Breast epithelium (tissue), 4 donors: ENCODE data around the gene CADPS. TPM values are rescaled to one million over a fixed set of nuclear protein-coding genes. Genes with fewer than 3 reads are reported as not detected.

Source experiments
- DNase-seq, 2 donors: peaks; one replicate each; pipeline ENCODE4 v3.0.0-alpha.2; 2019; ENCODE audit warnings: low spot score in 2 of 2
- H3K27ac ChIP-seq, 2 donors: fragments of 200-600 bp; sonication (generic) in 1 of 2; one replicate each; pipeline ENCODE4 v1.5.1; 2016 to 2019; ENCODE audit warnings: mild to moderate bottlenecking in 1 of 2
- H3K27me3 ChIP-seq, 2 donors: fragments of 200-600 bp; sonication (generic) in 1 of 2; one replicate each; pipeline versions ENCODE4 v1.5.1 to v1.6.0; 2017 to 2019; ENCODE audit warnings: control low read depth in 1 of 2, mild to moderate bottlenecking in 1 of 2
- H3K36me3 ChIP-seq: fragments of 200-600 bp; one replicate; pipeline ENCODE4 v1.5.1; 2019
- H3K4me1 ChIP-seq, 2 donors: fragments of 200-600 bp; sonication (generic); one replicate each; pipeline ENCODE4 v1.5.1; 2016 to 2019; ENCODE audit warnings: control low read depth in 1 of 2
- H3K4me3 ChIP-seq, 3 donors: fragments of 200-600 bp; sonication (generic); 1 replicate in 2 of 3; 2 replicates in 1 of 3; pipeline ENCODE4 v1.5.1; 2016 to 2019; ENCODE audit warnings: mild to moderate bottlenecking in 3 of 3, moderate library complexity in 2 of 3
- H3K9me3 ChIP-seq, 2 donors: fragments of 200-600 bp; sonication (generic) in 1 of 2; one replicate each; pipeline ENCODE4 v1.5.1; 2016 to 2019; ENCODE audit warnings: control low read depth in 1 of 2
- POLR2A ChIP-seq: fragments of 450-650 bp; IDR thresholded peaks from one replicate; pipeline ENCODE4 v1.6.1; 2016; ENCODE audit warnings: antibody characterized with exemption, mild to moderate bottlenecking, moderate library complexity
- POLR2AphosphoS5 ChIP-seq, 3 donors: sonication (generic); formaldehyde crosslinking; IDR thresholded peaks; one replicate each; pipeline ENCODE4 v1.6.1; 2017; ENCODE audit warnings: antibody characterized with exemption in 3 of 3
- intact Hi-C: fragments of 100-400 bp; cut with DNase I; formaldehyde crosslinking; loops from one replicate; pipeline ENCODE4 v1.15.1; 2023; ENCODE audit warnings: low total_unique reads
- total RNA-seq, 3 donors: library from RNA; depleted of rRNA; stranded (reverse); fragments of >200 nt; gene quantifications; one replicate each; pipeline ENCODE4 v1.1.0, GENCODE V29; 2016
- TF ChIP-seq, protein P1 (sequence below), 3 donors: fragments of 450-650 bp; IDR thresholded peaks; one replicate each; pipeline ENCODE4 v1.5.1; 2016 to 2017; ENCODE audit warnings: antibody characterized with exemption in 3 of 3, mild to moderate bottlenecking in 3 of 3, moderate library complexity in 3 of 3

CADPS gene
- total RNA-seq, 3 donors from 2014 or later, result under 0.01 to 45.8 (median 0.15) TPM

GRCh38 chr3:62676689-62677271, 198.4 kb downstream of the CADPS start:
- Histone ChIP-seq H3K36me3 (no peaks in the 10 kb centered on the region), H3K27ac (no peak overlapping the region), H3K4me1 (no peaks in the 10 kb centered on the region), H3K9me3 (no peaks in the 10 kb centered on the region), H3K4me3 (no peak overlapping the region), H3K27me3 (no peaks in the 10 kb centered on the region)
- intact Hi-C loops, result no loop called here
- no peak for TF ChIP-seq POLR2AphosphoS5 (IDR thresholded peaks at IDR 0.05)
- TF ChIP-seq, protein P1, sequence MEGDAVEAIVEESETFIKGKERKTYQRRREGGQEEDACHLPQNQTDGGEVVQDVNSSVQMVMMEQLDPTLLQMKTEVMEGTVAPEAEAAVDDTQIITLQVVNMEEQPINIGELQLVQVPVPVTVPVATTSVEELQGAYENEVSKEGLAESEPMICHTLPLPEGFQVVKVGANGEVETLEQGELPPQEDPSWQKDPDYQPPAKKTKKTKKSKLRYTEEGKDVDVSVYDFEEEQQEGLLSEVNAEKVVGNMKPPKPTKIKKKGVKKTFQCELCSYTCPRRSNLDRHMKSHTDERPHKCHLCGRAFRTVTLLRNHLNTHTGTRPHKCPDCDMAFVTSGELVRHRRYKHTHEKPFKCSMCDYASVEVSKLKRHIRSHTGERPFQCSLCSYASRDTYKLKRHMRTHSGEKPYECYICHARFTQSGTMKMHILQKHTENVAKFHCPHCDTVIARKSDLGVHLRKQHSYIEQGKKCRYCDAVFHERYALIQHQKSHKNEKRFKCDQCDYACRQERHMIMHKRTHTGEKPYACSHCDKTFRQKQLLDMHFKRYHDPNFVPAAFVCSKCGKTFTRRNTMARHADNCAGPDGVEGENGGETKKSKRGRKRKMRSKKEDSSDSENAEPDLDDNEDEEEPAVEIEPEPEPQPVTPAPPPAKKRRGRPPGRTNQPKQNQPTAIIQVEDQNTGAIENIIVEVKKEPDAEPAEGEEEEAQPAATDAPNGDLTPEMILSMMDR (IDR thresholded peaks at IDR 0.05), result no peak
- TF ChIP-seq POLR2A, result no peak
- no peak for DNase-seq

DNA sequence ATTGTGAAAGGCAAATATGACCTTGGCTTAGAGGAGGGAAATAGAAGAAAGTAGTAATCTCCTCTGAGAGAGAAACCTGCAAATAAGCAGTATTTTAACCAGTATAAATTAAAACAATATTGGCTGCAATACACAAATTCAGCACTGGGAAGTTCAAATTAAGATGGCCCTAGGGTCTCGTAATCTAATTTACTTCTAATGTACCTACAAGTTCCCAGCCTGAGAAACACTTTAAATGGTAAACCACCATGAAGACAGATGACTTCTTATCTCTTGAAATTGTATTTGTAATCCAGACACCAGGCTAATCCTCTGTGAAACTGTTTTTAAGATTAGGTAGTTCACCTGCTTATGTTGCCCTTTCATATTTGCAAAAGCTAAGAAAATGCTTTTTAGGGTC, 199.7 kb downstream of the CADPS start:
- TF ChIP-seq POLR2AphosphoS5 (IDR thresholded peaks at IDR 0.05) (no peak), POLR2A (no peak)
- TF ChIP-seq, protein P1 (IDR thresholded peaks at IDR 0.05), result no peak
- H3K36me3 ChIP-seq, result no peaks in the 10 kb centered on the region
- no peaks in the 10 kb centered on the region for H3K4me1 ChIP-seq
- H3K4me3 ChIP-seq, result no peak overlapping the region
- H3K27me3 ChIP-seq, result no peaks in the 10 kb centered on the region
- DNase-seq, result no peak
- no peaks in the 10 kb centered on the region for H3K9me3 ChIP-seq
- no peak overlapping the region for H3K27ac ChIP-seq
- intact Hi-C loops, result no loop called here

DNA sequence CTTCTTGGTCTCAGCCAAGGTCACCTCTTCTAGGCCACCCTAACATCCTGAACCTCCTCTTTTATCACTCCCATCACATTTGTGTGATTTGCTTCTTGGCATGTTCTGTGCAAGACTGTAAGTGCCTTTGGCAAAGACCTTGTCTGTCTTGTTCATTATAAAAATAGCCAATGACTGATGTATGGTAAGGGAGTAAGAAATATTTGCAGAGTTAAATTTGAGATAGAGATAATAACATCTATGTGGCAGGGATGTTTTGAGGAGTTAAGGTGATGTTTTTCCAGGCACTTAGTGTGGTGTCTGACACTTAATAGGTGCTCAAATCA, 202.3 kb downstream of the CADPS start:
- no peaks in the 10 kb centered on the region for H3K36me3 ChIP-seq
- H3K4me3 ChIP-seq, result no peak overlapping the region
- H3K27me3 ChIP-seq, result peaks cover 0 to 11% of the 10 kb centered on the region in 2 donors
- no peak for DNase-seq
- TF ChIP-seq POLR2AphosphoS5 (IDR thresholded peaks at IDR 0.05) (no peak), POLR2A (no peak)
- TF ChIP-seq, protein P1 (IDR thresholded peaks at IDR 0.05), result no peak
- no peaks in the 10 kb centered on the region for H3K9me3 ChIP-seq
- no peak overlapping the region for H3K27ac ChIP-seq
- no peaks in the 10 kb centered on the region for H3K4me1 ChIP-seq
- intact Hi-C loops, result no loop called here

DNA sequence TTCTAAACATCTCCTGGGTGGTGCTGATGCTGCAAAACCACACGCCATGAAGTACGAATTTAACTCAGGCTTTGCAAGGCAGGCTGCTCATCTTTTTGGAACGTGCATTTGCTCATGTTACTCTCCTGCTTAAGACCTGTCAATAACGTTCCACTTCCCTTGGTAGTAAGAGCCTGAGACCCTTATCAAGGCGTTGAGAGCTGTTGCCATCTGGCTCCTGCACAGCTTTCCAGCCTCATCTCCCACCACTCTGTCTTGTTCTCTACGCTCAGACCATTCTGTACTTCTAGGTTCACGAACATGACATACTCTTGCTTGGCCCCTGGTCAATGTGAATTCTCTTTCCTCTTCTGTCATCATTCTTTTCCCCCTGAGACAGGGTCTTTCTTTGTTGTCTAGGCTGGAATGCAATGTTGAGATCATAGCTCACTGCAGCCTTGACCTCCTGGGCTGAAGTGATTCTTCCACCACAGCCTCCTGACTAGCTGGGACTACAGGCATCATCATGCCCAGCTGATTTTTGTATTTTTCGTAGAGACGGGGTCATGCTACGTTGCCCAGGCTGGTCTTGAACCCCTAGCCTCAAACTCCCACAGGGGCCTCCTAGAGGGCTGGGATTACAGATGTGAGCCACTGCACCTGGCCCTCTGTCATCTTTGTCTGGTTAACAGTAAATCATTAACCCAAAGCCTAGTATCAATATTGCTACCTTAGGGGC, 202.8 kb downstream of the CADPS start:
- Histone ChIP-seq H3K9me3 (no peaks in the 10 kb centered on the region), H3K4me3 (no peak overlapping the region), H3K27me3 (peaks cover 0 to 11% of the 10 kb centered on the region in 2 donors), H3K4me1 (no peaks in the 10 kb centered on the region), H3K36me3 (no peaks in the 10 kb centered on the region), H3K27ac (no peak overlapping the region)
- no peak for DNase-seq
- no peak for TF ChIP-seq POLR2AphosphoS5 (IDR thresholded peaks at IDR 0.05)
- TF ChIP-seq POLR2A, result no peak
- TF ChIP-seq, protein P1 (IDR thresholded peaks at IDR 0.05), result no peak
- intact Hi-C loops, result no loop called here

DNA sequence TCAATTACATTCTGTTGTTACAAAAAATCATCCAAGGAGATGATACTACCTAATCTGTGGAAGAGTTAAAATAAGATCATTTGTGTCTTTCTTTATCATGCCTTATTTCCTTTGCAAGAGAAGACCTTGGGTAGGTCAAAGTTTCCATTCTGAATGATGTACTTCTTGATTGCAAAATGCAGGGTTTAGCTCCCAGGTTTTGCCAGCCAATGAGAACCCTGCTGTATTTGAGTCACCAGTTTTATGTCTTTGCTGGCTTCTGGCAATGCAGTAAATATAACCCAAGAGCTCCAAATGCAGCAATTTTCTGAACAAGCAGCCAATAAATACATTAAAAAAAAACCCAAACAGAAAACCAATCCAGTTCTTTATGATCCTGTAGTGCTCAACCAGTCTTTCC, 204.9 kb downstream of the CADPS start:
- TF ChIP-seq POLR2AphosphoS5 (IDR thresholded peaks at IDR 0.05), result no peak
- TF ChIP-seq, protein P1 (IDR thresholded peaks at IDR 0.05), result no peak
- TF ChIP-seq POLR2A, result no peak
- Histone ChIP-seq H3K27me3 (peaks cover 0 to 13% of the 10 kb centered on the region in 2 donors), H3K9me3 (no peaks in the 10 kb centered on the region), H3K27ac (no peak overlapping the region), H3K4me1 (no peaks in the 10 kb centered on the region), H3K4me3 (no peak overlapping the region), H3K36me3 (no peaks in the 10 kb centered on the region)
- intact Hi-C loops, result no loop called here
- DNase-seq, result no peak
